GM10248 (cell line): ENCODE measurements around the gene GIPC3.

ENCODE experiments used
- CTCF ChIA-PET: fragments of 300-600 bp; sonication (Branson Sonifier 250); formaldehyde crosslinking; extraction: SDS; loops from one replicate; lab custom pipeline; 2021; ENCODE audit warnings: antibody characterized with exemption; lab: Yijun Ruan, JAX
- POLR2A ChIA-PET: fragments of 350-650 bp; sonication (Branson Sonifier 250); formaldehyde crosslinking; extraction: SDS; loops from one replicate; lab custom pipeline; 2020; ENCODE audit warnings: antibody characterized with exemption; lab: Yijun Ruan, JAX
- DNase-seq: peaks from one replicate; pipeline ENCODE4 v3.0.0; 2012; ENCODE audit errors: extremely low spot score
- TF ChIP-seq, protein P1 (sequence below): IDR thresholded peaks from 2 replicates; pipeline ENCODE4 v1.5.1; 2012; ENCODE audit warnings: mild to moderate bottlenecking, low read depth; ENCODE audit errors: extremely low read depth, missing control alignments, control extremely low read depth

The GIPC3 gene

DNA sequence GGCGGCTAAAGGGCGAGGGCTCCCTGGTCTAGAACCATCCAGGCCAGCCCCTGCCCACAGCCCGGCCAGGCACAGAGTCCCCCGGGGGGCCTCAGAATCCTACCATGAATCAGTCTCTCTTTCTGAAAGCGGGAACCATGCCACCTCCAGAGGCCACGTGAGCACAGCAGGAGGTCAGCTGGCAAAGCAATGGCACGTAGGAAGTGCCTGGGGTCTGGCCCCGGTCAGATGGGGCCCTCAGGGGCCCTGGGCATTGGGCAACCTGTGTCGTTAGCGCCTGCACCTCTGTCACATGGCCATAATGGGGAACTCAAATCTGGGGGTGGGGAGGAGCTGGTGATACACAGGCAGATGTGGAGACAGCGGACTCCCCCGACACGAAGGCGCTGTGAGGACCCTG lies 36.7 kb upstream of the GIPC3 start:
- POLR2A ChIA-PET: no interaction called here
- CTCF ChIA-PET: interaction anchor here (1.0 to 1.5 kb wide), 5 partner anchors 17 to 158 kb away, joined by 3 to 4 read pairs (median 4); no protein-coding TSS in a partner anchor
- TF ChIP-seq, protein P1, sequence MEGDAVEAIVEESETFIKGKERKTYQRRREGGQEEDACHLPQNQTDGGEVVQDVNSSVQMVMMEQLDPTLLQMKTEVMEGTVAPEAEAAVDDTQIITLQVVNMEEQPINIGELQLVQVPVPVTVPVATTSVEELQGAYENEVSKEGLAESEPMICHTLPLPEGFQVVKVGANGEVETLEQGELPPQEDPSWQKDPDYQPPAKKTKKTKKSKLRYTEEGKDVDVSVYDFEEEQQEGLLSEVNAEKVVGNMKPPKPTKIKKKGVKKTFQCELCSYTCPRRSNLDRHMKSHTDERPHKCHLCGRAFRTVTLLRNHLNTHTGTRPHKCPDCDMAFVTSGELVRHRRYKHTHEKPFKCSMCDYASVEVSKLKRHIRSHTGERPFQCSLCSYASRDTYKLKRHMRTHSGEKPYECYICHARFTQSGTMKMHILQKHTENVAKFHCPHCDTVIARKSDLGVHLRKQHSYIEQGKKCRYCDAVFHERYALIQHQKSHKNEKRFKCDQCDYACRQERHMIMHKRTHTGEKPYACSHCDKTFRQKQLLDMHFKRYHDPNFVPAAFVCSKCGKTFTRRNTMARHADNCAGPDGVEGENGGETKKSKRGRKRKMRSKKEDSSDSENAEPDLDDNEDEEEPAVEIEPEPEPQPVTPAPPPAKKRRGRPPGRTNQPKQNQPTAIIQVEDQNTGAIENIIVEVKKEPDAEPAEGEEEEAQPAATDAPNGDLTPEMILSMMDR: no peak
- no peak for DNase-seq

DNA sequence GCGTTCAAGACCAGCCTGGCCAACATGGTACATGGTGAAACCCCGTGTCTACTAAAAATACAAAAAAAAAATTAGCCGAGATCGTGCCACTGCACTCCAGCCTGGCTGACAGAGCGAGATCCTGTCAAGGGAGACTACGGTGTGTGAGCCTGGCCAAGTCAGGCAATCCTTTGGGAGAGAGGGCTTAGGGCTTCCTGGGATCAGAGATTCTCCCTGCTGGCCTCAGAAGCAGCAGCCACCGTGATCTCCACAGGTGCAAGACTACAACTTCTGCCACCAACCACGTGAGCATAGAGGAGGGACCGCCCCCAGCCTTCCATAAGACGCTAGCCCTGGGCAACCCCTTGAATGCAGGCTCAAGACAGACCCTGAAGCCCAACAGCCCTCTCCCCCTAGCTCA lies 35.5 kb upstream of the GIPC3 start:
- POLR2A ChIA-PET: no interaction called here

DNA sequence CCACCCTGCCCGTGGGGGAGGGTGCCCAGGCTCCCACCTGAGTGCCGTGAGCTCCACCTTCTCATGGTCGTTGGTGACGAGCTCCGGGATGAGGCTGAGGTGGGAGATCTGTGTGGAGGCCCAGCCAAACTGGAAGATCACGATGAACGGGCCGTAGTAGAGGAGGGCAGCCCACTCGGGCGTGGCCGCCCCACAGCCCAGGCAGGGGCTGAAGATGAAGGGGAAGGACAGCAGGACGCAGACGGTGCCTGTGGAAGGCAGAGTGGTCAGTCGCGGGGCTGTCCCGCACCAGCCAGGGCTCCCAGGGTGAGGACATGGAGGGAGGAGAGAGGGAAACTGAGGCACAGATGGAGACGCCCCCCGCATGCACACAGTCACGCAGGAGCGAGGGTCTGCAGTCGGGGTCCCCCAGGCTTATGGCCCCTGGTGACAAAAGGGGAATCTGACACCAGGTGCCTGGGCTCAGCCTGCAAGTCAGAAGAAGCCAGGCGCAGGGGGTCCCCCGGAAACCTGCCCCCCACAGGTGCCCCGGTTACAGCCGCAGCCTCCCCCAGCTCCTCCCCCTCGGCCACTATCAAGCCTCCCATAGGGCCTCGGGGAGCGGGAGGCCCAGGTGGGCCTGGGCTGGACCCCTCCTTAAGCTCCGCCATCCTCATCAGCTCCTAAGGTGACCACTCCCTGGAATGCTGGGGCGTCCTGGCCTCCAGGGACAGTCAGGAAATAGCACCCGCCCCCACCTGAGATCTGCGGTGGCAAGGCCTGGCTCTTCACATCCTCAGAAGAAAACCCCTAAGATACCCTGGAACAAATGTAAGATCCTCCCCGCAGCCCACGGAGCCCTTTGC lies 34.1 kb upstream of the GIPC3 start:
- DNase-seq: no peak
- TF ChIP-seq, protein P1: no peak
- CTCF ChIA-PET: interaction anchor here (1.3 kb wide), 1 partner anchor 9 kb away, joined by 3 read pairs; no protein-coding TSS in a partner anchor
- POLR2A ChIA-PET: no interaction called here

More for the DNA sequence above, 35.5 kb upstream of the GIPC3 start:
- no peak for DNase-seq
- CTCF ChIA-PET: no interaction called here
- TF ChIP-seq, protein P1: no peak

DNA sequence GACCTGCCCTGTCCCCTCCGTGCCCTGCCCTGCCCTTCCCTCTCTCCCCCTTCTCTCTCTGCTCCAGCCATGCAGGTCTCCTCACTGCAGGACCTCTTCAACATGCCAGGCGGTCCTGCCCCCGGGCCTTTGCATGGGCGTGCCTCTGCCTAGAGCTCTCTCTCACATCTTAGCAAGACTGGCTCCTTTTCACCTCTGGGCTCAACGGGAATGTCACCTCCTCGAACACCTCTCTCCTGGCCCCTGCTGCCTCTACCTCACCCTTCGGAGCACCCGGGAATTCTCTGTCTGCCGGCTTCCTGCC lies 33.5 kb upstream of the GIPC3 start:
- no peak for DNase-seq
- CTCF ChIA-PET: no interaction called here
- TF ChIP-seq, protein P1: no peak
- POLR2A ChIA-PET: no interaction called here

DNA sequence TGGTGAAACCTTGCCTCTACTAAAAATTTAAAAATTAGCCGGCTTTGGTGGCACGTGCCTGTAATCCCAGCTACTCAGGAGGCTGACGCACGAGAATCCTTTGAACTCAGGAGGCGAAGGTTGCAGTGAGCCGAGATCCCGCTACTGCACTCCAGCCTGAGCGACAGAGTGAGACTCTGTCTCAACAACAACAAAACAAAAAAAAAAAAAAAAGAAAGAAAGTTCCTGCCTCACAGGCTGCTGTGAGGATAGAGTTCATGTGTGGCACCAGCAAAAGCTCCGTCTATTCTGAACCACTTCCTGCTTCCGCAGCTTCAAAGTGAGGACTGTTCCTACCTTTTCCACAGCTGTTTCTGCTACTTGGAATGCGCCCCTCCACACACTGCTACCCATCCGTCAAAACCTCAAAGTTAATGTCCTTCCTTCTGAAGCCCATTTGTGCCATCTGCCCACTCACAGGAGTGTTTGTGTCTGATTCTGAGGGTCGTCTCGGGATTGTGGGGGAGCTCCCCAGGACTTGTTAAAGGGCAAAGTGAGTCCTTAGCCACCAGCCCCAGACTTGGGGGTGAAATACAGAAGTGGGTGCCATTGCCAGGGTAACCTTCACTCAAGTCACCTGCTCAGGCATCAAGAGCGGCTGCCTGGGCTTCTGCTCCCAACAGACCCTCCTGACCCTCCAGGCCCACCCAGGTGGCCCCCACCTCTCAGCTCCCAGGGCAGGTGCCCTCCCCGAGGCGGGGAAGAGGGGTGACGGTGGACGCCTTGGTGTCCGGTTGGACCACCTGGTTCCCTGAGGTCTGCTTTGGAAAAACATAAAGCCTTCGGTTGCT lies 30.8 kb upstream of the GIPC3 start:
- CTCF ChIA-PET: interaction anchor here (1.0 to 7.4 kb wide), 2 partner anchors 9 to 54 kb away, joined by 3 to 68 read pairs; no protein-coding TSS in a partner anchor

More for the DNA sequence above, 30.8 kb upstream of the GIPC3 start:
- DNase-seq: no peak
- POLR2A ChIA-PET: interaction anchor here (0.6 to 0.7 kb wide), 4 partner anchors 11 to 943 kb away, joined by 3 to 6 read pairs (median 4); no protein-coding TSS in a partner anchor
- TF ChIP-seq, protein P1: no peak
